Stimulated activated CD8-positive, alpha-beta memory T cell treated with anti-CD3 and anti-CD28 coated beads, Interleukin-12 subunit alpha, Interleukin-12 subunit beta, amount 100 ng/mL, for 24 hours (primary cell): ENCODE results near the gene KRTAP19-8.

Source experiments
- DNase-seq: peaks from one replicate; pipeline ENCODE4 v3.0.0-alpha.2; 2020; ENCODE audit errors: extremely low read depth

Gene KRTAP19-8

GRCh38 chr21:31012133-31013089 lies 25.9 kb downstream of the KRTAP19-8 start:
- DNase-seq = no peak

GRCh38 chr21:31011412-31011811 lies 26.9 kb downstream of the KRTAP19-8 start:
- no peak for DNase-seq

- no peak for DNase-seq
Measured at GRCh38 chr21:31008355-31008754, 29.9 kb downstream of the KRTAP19-8 start.

- no peak for DNase-seq
Measured at GRCh38 chr21:31005019-31005418, 33.3 kb downstream of the KRTAP19-8 start.

GRCh38 chr21:31003471-31003870 lies 34.8 kb downstream of the KRTAP19-8 start:
- DNase-seq = no peak

- no peak for DNase-seq
Measured at GRCh38 chr21:30997541-30997940, 40.7 kb downstream of the KRTAP19-8 start.

- DNase-seq = no peak
Measured at GRCh38 chr21:30996728-30997127, 41.5 kb downstream of the KRTAP19-8 start.

GRCh38 chr21:30994932-30995331 lies 43.3 kb downstream of the KRTAP19-8 start:
- DNase-seq = no peak

GRCh38 chr21:30990514-30991262 lies 47.6 kb downstream of the KRTAP19-8 start:
- no peak for DNase-seq

- DNase-seq = no peak
Measured at GRCh38 chr21:30988706-30989105, 49.6 kb downstream of the KRTAP19-8 start.
